ENCODE measurements around the gene LAMA3.

Gene LAMA3

DNA sequence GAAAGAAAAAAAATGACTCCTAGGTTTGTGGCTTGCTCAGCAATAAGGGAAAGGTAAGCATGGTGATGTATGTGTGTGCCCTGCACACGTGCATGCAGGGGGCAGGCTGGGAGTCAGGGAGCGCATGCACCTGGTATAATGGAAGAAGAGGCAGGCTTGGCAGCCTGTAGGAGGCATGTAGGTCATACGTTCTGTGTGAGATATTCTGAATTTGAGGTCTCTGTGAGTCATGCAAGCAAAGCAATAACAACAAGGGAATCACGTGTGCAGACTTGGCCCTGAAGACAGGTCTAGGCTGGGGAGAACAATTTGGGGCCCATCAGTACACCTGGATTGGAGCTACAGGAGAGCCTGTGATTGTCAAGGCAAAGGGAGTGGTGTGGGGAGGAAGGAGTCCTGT, 230.8 kb downstream of the LAMA3 start:
- no peaks in the 10 kb centered on the region for H3K27me3 ChIP-seq (ENCODE audit: insufficient read depth, insufficient read length)
- no peak overlapping the region for H3K9ac ChIP-seq (ENCODE audit: insufficient read length, low read depth)
- TF ChIP-seq ZNF274 (IDR thresholded peaks at IDR 0.05; ENCODE audit: low read depth, low read length) (no peak), SUZ12 (IDR thresholded peaks at IDR 0.05; ENCODE audit: extremely low read depth, insufficient read depth, insufficient read length) (no peak), YY1 (IDR thresholded peaks at IDR 0.05; ENCODE audit: insufficient read depth, insufficient read length) (no peak)
- no peaks in the 10 kb centered on the region for H3K36me3 ChIP-seq (ENCODE audit: insufficient read depth, insufficient read length, low read length)
- no peak for DNase-seq (ENCODE audit: low read depth, low spot score)
- no peaks in the 10 kb centered on the region for H3K4me1 ChIP-seq (ENCODE audit: insufficient read depth, insufficient read length)
- no peaks in the 10 kb centered on the region for H3K9me3 ChIP-seq (ENCODE audit: insufficient read depth, low read length)
- H3K4me3 ChIP-seq (ENCODE audit: insufficient read length, low read depth): no peak overlapping the region

GRCh38 chr18:23921716-23922285, 232.5 kb downstream of the LAMA3 start:
- no peak for TF ChIP-seq YY1 (IDR thresholded peaks at IDR 0.05; ENCODE audit: insufficient read depth, insufficient read length)
- no peak for TF ChIP-seq ZNF274 (IDR thresholded peaks at IDR 0.05; ENCODE audit: low read depth, low read length)
- no peak for TF ChIP-seq SUZ12 (IDR thresholded peaks at IDR 0.05; ENCODE audit: extremely low read depth, insufficient read depth, insufficient read length)
- Histone ChIP-seq H3K4me3 (ENCODE audit: insufficient read length, low read depth) (no peak overlapping the region), H3K27me3 (ENCODE audit: insufficient read depth, insufficient read length) (no peaks in the 10 kb centered on the region), H3K9me3 (ENCODE audit: insufficient read depth, low read length) (no peaks in the 10 kb centered on the region), H3K4me1 (ENCODE audit: insufficient read depth, insufficient read length) (no peaks in the 10 kb centered on the region), H3K36me3 (ENCODE audit: insufficient read depth, insufficient read length, low read length) (no peaks in the 10 kb centered on the region), H3K9ac (ENCODE audit: insufficient read length, low read depth) (no peak overlapping the region)
- DNase-seq (ENCODE audit: low read depth, low spot score): no peak

DNA sequence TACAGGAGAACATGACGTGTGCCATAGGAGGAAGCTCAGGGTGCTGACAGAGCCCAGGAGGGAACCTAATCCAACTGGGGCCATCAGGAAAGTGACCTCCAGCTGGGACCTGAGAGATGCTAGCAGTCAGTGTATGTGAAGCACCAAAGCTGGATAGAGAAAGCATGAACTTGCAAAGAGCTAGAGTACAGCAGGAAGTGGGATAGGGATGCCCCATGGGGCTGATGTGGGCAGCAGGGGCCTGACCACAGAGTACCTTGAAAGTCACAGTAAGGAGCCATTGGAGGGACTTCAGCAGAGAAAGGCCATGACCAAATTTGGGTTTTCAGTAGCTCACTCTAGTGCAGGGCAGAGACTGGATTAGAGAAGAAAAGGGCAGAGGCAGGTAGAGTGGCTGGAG, 233.7 kb downstream of the LAMA3 start:
- Histone ChIP-seq H3K4me1 (ENCODE audit: insufficient read depth, insufficient read length) (no peaks in the 10 kb centered on the region), H3K36me3 (ENCODE audit: insufficient read depth, insufficient read length, low read length) (no peaks in the 10 kb centered on the region), H3K9me3 (ENCODE audit: insufficient read depth, low read length) (no peaks in the 10 kb centered on the region), H3K4me3 (ENCODE audit: insufficient read length, low read depth) (no peak overlapping the region), H3K9ac (ENCODE audit: insufficient read length, low read depth) (no peak overlapping the region), H3K27me3 (ENCODE audit: insufficient read depth, insufficient read length) (no peaks in the 10 kb centered on the region)
- TF ChIP-seq YY1 (IDR thresholded peaks at IDR 0.05; ENCODE audit: insufficient read depth, insufficient read length): no peak
- DNase-seq (ENCODE audit: low read depth, low spot score): no peak

- Histone ChIP-seq H3K4me3 (ENCODE audit: insufficient read length, low read depth) (no peak overlapping the region), H3K27me3 (ENCODE audit: insufficient read depth, insufficient read length) (no peaks in the 10 kb centered on the region), H3K4me1 (ENCODE audit: insufficient read depth, insufficient read length) (no peaks in the 10 kb centered on the region), H3K9me3 (ENCODE audit: insufficient read depth, low read length) (no peaks in the 10 kb centered on the region), H3K36me3 (ENCODE audit: insufficient read depth, insufficient read length, low read length) (no peaks in the 10 kb centered on the region), H3K9ac (ENCODE audit: insufficient read length, low read depth) (no peak overlapping the region)
- TF ChIP-seq YY1 (IDR thresholded peaks at IDR 0.05; ENCODE audit: insufficient read depth, insufficient read length) (no peak), ZNF274 (IDR thresholded peaks at IDR 0.05; ENCODE audit: low read depth, low read length) (no peak), SUZ12 (IDR thresholded peaks at IDR 0.05; ENCODE audit: extremely low read depth, insufficient read depth, insufficient read length) (no peak)
- no peak for DNase-seq (ENCODE audit: low read depth, low spot score)
Measured at GRCh38 chr18:23924813-23925212, 235.6 kb downstream of the LAMA3 start.

DNA sequence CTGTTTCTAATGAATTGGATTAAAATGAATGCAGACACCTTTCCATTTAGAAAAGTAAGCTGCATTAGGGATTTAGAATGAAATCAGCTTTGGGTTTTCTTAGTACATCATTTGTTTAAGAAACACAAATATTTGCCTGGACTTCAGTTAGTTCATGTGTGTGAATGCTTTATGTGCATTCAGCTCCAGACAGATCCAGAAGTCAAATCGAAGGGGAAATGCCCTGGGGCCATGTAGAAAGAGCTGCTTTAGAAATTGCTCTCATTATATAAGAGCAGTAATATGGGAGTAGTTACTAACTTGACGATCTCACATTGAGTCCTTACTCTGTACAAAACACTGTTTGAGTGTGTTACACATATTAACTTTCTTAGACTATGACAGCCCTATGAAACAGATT, 237.3 kb downstream of the LAMA3 start:
- no peak for TF ChIP-seq YY1 (IDR thresholded peaks at IDR 0.05; ENCODE audit: insufficient read depth, insufficient read length)
- TF ChIP-seq SUZ12 (IDR thresholded peaks at IDR 0.05; ENCODE audit: extremely low read depth, insufficient read depth, insufficient read length): no peak
- no peak for TF ChIP-seq ZNF274 (IDR thresholded peaks at IDR 0.05; ENCODE audit: low read depth, low read length)
- H3K4me3 ChIP-seq (ENCODE audit: insufficient read length, low read depth): no peak overlapping the region
- no peaks in the 10 kb centered on the region for H3K27me3 ChIP-seq (ENCODE audit: insufficient read depth, insufficient read length)
- no peaks in the 10 kb centered on the region for H3K36me3 ChIP-seq (ENCODE audit: insufficient read depth, insufficient read length, low read length)
- no peaks in the 10 kb centered on the region for H3K4me1 ChIP-seq (ENCODE audit: insufficient read depth, insufficient read length)
- DNase-seq (ENCODE audit: low read depth, low spot score): no peak
- H3K9me3 ChIP-seq (ENCODE audit: insufficient read depth, low read length): no peaks in the 10 kb centered on the region
- H3K9ac ChIP-seq (ENCODE audit: insufficient read length, low read depth): no peak overlapping the region

DNA sequence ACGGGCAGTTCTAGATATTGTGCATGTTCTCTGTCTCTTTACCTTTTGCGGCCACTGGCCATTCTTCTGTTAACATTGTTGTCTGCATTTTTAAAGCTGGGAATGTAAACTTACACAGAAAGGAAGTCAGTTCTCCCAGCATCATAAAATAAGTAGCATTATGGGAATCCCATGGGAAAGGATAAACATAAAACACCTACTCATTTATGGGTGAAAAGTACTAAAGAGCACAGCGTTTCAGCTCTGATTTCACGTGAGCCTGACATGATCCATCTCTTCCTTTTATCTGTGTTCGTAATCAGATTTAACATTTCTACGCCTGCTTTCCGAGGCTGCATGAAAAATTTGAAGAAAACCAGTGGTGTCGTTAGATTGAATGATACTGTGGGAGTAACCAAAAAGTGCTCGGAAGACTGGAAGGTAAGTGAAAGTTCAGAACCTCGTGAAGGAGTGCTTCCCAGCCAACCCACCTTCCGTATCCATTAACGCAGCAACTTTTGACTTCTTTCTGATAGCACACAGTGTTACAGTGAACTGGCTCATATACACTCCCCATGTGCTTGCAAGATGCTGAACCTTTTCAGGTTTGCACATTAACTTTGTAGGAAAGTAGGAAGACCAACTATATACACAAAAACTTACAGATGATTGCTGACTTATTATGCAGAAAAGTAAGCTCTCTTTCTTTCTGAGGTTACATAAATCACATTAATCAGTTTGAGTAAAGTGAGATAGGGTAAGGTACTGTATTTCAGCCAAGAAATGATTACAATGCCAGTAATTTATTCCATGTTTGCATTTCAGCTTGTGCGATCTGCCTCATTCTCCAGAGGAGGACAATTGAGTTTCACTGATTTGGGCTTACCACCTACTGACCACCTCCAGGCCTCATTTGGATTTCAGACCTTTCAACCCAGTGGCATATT, 238.8 kb downstream of the LAMA3 start:
- H3K36me3 ChIP-seq (ENCODE audit: insufficient read depth, insufficient read length, low read length): no peaks in the 10 kb centered on the region
- H3K27me3 ChIP-seq (ENCODE audit: insufficient read depth, insufficient read length): no peaks in the 10 kb centered on the region
- DNase-seq (ENCODE audit: low read depth, low spot score): no peak
- TF ChIP-seq ZNF274 (IDR thresholded peaks at IDR 0.05; ENCODE audit: low read depth, low read length) (no peak), SUZ12 (IDR thresholded peaks at IDR 0.05; ENCODE audit: extremely low read depth, insufficient read depth, insufficient read length) (no peak), YY1 (IDR thresholded peaks at IDR 0.05; ENCODE audit: insufficient read depth, insufficient read length) (no peak)
- no peak overlapping the region for H3K9ac ChIP-seq (ENCODE audit: insufficient read length, low read depth)
- H3K4me1 ChIP-seq (ENCODE audit: insufficient read depth, insufficient read length): no peaks in the 10 kb centered on the region
- H3K9me3 ChIP-seq (ENCODE audit: insufficient read depth, low read length): no peaks in the 10 kb centered on the region
- H3K4me3 ChIP-seq (ENCODE audit: insufficient read length, low read depth): no peak overlapping the region

- TF ChIP-seq YY1 (IDR thresholded peaks at IDR 0.05; ENCODE audit: insufficient read depth, insufficient read length) (no peak), ZNF274 (IDR thresholded peaks at IDR 0.05; ENCODE audit: low read depth, low read length) (no peak), SUZ12 (IDR thresholded peaks at IDR 0.05; ENCODE audit: extremely low read depth, insufficient read depth, insufficient read length) (no peak)
- Histone ChIP-seq H3K36me3 (ENCODE audit: insufficient read depth, insufficient read length, low read length) (no peaks in the 10 kb centered on the region), H3K4me3 (ENCODE audit: insufficient read length, low read depth) (no peak overlapping the region), H3K4me1 (ENCODE audit: insufficient read depth, insufficient read length) (no peaks in the 10 kb centered on the region), H3K27me3 (ENCODE audit: insufficient read depth, insufficient read length) (no peaks in the 10 kb centered on the region), H3K9ac (ENCODE audit: insufficient read length, low read depth) (no peak overlapping the region), H3K9me3 (ENCODE audit: insufficient read depth, low read length) (no peaks in the 10 kb centered on the region)
- DNase-seq (ENCODE audit: low read depth, low spot score): no peak
Measured at GRCh38 chr18:23929362-23929930, 240.2 kb downstream of the LAMA3 start.
